NCI-H146 (cell line): ENCODE results near the gene TRAK1.
A peak's percentile ranks its signal among the peaks of the same experiment; 100 is the strongest.
"Not testable (repeated sequence)": the region's sequence is repeated elsewhere in the genome, so short reads cannot be mapped to it uniquely, and the experiment has no call there.

Experiments used
- DNase-seq: peaks from one replicate; lab custom pipeline; 2025; lab: John Stamatoyannopoulos, UW

TRAK1 gene, protein sequence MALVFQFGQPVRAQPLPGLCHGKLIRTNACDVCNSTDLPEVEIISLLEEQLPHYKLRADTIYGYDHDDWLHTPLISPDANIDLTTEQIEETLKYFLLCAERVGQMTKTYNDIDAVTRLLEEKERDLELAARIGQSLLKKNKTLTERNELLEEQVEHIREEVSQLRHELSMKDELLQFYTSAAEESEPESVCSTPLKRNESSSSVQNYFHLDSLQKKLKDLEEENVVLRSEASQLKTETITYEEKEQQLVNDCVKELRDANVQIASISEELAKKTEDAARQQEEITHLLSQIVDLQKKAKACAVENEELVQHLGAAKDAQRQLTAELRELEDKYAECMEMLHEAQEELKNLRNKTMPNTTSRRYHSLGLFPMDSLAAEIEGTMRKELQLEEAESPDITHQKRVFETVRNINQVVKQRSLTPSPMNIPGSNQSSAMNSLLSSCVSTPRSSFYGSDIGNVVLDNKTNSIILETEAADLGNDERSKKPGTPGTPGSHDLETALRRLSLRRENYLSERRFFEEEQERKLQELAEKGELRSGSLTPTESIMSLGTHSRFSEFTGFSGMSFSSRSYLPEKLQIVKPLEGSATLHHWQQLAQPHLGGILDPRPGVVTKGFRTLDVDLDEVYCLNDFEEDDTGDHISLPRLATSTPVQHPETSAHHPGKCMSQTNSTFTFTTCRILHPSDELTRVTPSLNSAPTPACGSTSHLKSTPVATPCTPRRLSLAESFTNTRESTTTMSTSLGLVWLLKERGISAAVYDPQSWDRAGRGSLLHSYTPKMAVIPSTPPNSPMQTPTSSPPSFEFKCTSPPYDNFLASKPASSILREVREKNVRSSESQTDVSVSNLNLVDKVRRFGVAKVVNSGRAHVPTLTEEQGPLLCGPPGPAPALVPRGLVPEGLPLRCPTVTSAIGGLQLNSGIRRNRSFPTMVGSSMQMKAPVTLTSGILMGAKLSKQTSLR

DNA sequence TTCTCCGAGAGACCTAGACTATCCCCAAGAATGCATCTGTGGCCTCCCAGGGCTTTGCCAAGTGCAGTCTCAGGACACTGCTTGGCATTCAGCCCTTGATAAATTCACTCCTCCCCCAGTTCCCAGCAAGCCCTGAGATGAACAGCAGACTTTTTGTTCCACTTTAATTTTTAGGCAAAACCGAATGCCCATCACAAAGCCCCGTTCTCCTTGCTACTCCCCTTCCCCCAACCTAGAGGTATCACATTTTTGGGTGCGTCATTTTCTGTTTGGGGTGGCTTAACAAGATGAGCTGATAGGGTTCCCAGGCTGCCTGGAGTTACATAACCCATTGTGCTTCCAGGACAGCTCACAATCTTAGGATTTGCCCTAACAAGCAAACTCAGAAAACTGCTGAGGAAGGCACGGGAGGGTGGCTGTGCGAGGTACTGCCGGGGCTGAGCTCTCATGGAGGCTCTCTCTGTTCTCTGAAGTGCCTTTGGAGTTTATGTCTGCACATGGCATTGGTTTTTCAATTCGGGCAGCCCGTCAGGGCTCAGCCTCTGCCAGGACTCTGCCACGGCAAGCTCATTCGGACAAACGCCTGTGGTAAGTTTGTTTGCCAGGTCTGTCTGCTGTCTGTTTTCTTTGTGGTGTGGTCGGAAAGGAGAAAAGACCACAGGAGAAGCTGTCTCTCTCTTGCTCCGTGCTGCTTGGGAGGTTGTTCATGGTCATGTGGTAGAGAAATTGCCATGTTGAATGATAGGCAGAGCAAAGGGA, at the start of gene TRAK1:
TRAK1 (plus strand) TSS at position 385 of the 759 bp plus-strand sequence; CDS start at position 498, 113 bp downstream.
- DNase-seq = no peak

DNA sequence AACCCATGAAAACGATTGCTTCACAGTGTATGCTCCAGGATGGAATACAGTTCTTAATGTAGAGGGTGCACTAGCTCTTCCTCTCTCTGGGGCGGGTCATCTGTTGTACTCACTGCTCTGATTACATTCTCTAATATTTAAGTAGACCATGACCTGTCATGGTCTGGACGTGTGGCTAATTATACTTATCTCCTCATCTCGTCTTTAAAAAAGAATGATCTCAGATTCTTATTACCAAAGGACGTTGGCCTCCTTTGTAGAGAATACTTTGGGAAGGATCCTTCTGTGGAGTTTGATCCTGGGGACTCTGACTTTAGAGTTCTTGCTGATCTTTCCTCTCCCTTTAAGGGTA, 48.4 kb upstream of the TRAK1 start:
- DNase-seq = peak; percentile 16

DNA sequence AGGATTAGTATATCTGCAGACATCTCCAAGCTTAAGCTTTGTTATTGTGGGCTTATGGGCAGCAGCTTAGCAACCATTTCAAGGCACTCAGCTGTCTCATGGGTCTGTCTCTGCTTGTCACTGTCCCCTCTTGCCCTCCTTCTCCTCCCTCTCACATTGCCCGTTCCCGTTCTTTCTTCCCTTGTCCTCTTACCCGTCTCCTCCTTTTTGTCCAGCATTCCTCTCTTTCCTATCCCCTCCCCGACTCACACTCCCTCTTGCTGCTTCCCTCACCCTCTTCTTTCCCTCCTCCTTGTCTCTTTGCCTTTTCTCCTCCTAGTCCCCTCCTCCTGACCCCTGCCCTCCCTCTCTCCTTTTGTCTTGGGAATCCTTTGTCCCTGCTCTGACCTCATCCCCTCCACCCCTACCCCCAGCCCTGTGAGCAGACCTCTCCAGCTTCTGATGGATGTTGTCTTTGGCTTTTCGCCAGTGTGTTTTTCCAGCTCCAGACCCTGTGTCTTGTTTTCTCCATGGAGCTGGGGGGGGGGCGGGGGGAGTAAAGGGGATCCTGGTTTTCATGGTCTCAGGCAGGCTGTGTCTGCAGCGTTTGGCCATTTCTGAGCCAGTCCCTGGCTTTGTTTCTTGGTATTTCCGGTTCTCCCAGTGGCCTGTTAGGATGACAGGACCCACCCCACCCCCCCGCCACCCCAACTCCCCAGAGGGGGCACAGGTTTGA, 47.9 kb upstream of the TRAK1 start:
- peak; percentile 86 for DNase-seq

DNA sequence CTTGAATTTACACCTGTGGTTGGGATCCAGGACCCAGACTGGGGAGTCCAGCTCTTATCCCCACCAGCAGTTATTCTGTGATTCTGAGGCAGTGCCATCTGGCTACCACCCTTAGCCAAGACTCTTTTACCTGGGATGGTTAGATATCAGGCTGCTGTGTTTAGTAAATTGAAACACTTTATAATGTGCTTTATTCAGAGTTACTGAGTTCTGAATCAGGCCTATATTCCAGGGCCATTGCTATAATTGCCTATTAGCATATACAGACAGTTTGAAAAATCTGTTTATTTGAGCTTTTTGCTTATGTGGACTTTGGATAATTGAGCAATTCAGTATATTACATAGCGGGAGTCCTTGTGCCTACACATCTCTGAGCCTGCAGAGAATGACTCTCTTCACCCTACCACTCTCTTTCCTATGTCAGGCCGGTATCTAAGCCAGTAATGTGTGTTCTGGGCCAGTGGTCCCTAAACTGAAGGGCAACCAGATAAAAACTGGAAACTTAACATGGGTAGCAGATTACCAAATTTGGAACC, 45.4 kb upstream of the TRAK1 start:
- DNase-seq = no peak

DNA sequence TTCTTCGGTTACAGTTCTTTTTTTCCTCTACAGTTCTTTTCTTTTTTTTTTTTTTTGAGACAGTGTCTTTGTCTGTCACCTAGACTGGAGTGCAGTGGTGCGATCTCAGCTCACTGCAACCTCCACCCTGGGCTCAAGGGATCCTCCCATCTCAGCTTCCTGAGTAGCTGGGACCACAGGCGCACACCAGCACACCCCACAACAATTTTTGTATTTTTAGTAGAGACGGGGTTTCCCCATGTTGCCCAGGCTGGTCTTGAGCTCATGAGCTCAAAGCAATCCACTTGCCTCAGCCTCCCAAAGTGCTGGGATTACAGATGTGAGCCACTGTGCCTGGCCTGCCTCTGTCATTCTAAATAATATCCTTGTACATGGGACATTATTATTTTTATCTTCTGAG, 42.6 kb upstream of the TRAK1 start:
- not testable (repeated sequence) for DNase-seq

DNA sequence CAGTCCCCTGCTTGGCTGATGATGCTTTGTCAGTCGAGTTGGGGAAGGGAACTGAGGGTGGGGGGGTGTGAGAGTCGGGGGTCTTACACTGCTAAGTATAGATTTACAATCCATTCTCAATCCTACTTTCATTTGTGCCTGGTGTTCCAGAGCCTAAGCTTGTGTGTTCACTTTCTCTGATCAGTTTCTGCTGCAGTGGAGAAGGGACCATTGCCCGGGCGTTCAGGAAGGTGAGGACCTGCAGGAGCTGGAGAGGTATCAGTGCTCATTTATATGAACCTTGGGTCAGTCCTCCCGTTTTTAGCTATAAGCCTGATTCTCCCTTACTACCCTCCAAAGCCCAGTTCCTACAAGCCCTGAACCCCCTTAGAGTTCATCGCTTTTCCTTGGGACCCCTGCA, 41.0 kb upstream of the TRAK1 start:
- DNase-seq = no peak

DNA sequence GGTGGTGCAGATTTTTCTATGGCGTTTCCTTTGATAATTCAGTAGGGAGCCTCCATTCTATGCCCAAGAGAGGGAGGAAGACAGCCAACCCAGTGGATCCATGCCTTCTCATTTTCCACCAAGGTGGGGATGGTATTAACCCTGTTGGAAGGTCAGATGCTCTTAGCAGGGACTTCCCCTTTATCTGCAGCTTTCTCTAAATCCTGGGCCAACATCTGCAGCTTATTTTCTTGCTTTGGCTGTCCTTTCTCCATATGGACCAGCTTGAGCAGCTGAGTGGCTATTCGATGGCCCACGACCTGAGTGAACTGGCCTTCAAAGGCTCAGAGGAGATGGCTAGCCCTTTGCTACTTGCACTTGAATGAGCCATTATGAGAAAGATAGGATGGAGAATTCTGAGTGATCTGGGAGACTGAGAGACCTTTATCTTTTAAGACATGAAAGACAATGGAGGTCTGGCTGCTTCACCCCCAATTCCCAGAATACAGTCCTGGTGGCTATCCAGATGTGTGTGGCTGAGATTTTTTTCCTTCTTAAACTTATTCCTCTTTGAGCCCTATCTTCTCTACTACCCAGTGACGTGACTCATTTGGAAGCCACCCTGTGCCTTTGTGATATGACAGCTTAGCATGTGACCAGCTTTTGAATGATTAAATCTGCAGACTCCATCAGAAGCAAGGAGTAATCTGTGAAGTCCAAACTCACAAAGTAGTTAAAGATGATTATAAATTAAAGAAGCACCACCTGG, 39.6 kb upstream of the TRAK1 start:
- DNase-seq = no peak

DNA sequence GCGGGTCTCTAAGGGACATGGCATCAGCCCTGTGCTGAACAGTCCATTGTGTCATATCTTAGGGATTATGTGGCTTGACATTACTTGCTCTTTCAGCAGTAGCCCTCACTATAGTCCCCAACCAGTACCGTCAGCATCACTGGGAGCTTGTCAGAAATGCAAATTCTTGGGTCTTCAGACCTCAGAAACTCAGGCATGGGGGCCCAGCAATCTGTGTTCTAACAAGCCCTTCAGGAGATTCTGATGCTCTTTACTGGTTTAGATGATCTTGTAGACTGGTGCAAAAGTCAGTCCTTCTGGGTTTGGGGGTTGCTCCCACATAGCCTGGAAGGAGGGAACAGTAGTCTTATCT, 39.0 kb upstream of the TRAK1 start:
- DNase-seq = no peak

DNA sequence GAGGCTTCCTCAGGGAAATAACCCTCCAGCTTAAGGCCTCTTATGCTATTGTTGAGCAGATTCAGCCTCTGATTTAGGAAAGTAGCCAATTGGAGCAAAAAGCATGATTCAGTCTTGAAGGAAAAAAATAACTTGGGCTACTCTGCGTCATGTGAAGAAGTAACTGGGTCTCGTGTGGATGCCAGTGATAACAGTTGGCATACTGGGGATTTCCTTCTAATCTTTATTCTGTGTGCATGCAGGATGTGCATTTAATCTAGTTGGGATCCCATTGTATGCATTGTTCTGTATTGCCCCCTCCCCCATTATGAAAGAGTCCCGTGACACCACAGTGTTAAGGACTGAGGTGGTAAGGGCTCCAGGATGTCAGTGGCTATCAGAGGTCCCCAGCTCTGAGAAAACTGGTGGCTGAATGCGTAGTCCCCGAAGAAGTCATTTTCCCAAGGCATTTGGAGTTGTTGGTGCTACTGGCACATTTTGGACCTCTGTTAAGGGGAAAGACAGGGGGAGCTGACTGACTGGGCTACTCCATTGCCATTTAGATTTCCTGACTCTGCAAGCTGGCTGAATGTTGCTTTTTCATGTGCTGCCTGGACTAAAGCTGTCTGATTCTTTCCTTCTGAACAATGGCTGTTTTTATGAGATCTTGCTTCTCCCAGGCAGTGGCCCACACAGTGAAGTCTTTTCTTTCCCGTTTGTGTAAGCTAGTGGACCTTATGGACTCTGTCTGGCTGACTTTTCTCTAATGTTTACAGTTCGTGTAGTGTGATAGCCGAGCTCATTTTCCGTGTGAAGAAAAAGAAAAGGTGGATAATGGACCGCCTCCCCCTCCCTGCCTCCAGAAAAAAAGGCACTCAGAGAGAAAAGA, 38.4 kb upstream of the TRAK1 start:
- peak; percentile 34 for DNase-seq

DNA sequence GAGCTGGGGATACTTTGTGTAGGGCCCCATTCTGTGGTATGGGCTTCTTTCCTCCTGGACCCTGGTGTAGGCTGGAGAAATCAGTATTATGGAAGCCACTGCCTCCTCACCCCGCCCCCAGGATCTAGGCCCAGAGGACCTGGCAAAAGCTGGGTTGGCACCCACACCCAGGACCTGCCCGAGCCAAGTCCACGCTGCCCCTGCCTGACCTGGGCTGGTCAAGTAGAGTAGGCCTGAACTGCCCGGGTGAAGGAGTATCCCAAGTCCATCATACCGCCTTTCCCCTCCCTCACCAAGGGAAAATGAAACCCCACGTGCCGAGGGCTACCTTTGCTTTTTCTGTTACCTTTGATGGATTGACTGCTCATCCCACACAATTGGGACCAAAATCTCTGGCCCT, 37.7 kb upstream of the TRAK1 start:
- no peak for DNase-seq

DNA sequence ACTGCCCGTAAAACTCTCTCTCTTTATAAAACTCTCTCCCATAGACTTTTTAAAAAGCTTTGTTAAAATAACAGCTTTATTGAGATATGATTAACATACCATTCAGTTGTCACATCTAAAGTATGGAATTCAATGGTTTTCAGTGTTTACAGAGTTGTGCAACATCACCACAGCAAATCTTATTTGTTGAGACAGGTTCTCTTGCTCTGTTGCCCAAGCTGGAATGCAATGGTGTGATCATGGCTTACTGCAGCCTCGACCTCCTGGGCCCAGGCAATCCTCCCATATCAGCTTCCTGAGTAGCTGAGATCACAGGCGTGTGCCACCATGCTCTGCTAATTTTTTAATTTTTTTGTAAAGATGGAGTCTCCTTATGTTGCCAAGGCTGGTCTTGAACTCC, 35.9 kb upstream of the TRAK1 start:
- no peak for DNase-seq

DNA sequence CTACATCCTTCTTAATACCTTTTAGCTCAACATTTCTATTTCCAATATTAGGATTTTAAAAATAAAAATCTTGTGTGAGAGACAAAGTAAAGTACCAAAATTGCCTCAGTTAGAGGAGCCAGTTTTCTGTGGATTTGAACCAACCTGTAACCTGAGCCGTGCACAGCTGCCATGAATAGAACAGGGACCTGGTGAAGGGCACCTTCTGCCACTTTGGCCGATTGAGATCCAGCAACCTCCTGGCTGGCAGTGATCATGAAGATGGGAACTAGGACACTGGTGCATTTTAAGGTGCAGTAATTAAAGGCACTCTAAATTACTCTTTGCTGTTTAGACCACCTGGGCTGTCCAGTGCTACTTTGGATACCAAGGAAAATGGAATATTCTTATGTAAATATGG, 34.3 kb upstream of the TRAK1 start:
- DNase-seq = peak; percentile 26

DNA sequence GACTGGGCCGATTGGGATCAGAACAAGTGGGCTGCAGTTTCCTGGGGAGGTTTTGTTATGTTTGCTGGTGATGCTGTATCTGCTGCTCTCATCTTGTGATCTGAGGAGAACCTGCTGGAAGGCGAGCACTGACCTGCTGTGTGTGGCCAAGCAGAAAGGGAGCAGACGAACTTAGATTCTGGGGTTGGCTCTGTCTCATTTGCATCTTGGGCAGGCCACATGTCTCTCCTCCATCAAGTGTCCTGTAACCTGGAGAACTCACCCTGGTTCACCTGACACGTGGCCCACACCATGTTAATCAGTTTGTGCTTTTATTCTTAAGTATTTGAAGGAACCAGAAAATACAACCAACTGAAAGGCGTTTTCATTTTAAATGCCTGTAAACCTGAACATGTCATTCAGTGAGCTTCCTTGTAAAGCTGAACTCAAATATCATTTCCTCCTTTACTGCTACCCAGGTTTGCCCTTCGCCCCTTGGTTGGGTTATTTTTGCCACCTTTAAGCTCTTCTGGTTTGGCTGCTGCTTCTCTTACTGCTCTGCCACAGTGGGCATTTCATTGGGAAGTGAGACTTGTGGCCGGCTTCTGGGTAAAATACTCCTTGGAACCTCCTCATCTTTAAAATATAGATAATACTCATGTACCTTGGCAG, 33.5 kb upstream of the TRAK1 start:
- no peak for DNase-seq

DNA sequence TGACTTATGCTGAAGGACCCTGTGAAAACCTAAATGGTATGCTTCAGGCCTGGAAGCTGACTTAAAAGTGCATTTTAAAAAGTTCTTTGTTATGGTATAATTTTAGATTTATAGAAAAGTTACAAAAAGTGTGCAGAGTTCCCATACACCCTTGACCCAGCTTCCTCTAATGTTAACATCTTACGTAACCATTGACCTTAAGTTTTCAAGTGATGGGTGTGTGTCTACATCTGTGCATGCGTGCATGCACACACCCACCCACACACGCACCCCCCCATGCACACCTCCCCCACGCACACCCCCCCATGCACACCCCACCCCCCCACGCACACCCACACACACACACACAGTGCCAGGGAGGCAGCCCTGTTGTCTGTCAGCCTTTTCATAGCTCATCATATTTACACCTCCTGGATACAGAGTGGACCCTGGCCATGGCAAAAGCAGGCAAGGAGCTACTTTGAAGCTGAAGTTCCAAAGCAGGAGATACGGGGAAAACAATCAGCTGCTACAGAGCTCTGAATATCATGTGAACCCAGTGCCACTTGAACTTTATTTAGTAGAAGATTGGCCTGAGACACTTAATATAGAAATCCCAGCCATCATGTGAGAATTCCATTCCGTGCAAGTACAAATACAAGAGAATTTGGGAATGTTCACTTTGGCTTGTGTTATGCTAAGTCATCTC, 30.0 kb upstream of the TRAK1 start:
- no peak for DNase-seq

DNA sequence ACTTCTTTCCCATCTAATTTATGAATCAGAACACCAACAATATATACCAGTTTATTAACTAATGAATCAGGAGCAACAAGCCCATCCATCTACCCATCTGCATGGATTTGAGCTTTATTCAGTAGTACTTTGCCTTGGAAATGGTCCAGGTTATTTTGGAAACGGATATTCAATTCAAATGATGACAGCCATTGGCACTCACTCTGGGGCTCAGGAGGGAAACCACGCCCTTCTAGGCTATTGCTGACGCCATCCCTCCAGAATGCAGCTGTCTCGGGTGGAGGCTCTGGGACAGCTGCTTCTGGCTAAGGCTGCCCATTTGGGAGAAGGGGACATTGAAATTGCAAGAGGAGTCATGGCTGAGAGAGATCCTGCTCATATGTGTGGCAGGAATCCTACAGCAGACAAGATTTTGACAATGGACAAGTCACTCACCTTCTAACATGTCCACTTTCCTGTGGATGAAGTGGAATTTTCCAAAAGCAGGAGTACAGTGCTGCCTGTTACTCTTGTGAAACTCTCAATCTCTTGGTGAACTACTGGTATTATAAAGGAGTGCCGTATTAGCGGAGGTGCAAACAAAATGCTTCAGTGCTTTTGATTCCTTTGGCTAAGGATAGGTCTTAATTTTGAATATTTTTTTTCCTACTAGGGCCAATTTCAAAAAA, 29.3 kb upstream of the TRAK1 start:
- no peak for DNase-seq

DNA sequence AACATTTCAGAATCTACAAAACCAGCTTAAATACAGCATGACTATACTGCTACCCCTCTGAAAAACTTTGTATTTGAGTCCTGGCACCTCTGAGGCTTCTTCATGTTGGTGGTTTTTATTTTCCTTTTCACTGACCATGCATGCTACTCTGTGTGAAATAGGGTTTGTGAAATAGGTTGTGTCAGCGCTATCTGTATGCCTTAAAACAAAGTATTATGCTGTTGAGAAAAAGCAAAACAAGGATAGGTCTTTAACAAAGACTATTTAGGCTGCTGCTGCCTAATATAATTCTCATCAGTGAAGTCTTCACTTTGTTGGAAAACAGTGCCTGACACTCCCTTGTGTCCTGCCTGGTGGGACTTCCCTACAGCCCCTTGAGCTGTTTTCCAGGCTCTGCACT, 28.7 kb upstream of the TRAK1 start:
- DNase-seq = no peak

DNA sequence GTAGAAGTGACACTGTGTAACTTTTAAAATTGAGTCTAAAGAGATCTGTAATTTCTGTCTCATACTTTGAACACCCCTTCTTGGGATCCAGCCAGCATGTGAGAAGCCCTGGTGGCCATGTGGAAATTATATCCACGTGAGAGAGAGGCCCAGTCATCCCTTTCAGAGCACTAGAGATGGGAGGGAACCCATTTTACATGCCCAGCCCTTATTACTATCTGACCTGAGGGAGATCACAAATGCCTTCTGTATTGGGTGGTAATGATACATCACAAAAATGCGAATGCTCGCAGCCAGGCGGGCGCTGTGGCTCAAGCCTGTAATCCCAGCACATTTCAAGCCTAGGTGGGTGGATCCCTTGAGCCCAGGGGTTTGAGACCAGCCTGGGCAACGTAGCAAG, 27.3 kb upstream of the TRAK1 start:
- DNase-seq = no peak

DNA sequence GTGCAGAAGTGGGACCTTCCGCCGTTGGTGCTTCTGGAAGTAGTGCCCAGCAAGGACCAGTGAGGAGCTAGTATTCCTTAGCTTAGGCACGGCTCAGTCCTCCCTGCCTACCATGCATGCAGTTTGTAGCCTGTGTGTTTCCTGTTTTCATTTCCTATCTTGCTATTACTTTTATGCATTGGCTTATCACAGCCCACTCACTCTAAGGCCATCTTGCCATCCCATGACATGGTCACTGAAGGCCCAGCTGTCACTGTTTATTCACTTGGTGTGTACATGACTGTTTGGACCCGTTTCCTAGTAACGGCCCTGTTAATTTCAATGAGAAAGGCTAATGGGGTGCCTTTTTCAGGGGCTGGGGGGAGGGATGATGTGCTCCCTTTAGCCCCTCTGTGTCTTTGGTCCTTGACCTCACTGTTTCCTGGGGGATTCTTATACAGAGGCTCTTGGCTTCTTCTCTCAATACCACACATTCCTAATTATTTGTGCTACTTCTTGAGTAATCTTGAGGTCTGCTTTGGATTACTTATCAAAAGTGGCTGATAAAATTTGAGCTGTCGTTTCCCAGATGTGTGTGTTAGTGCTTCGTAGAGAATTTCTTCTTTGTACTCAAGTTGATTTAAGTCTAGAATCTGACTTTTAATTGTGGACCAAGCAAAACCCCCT, 24.5 kb upstream of the TRAK1 start:
- DNase-seq = peak; percentile 78
